SKM-1 treated with dmso at 0.1 percent for 144 hours (cell line): ENCODE measurements around the gene LCK.
"Not testable (repeated sequence)": the region's sequence is repeated elsewhere in the genome, so short reads cannot be mapped to it uniquely, and the experiment has no call there.

Experiments used
- DNase-seq: peaks from one replicate; lab custom pipeline; 2025; ENCODE audit not compliant: unreplicated experiment; lab: John Stamatoyannopoulos, UW

LCK gene

GRCh38 chr1:32273391-32274208, 22.5 kb downstream of the LCK start:
- DNase-seq, result no peak

GRCh38 chr1:32274646-32275340, 23.7 kb downstream of the LCK start:
- no peak for DNase-seq

- DNase-seq, result no peak
These were observed 24.4 kb downstream of the LCK start for GRCh38 chr1:32275424-32275823.

- no peak for DNase-seq
These were observed 25.1 kb downstream of the LCK start for GRCh38 chr1:32276032-32276782.

- not testable (repeated sequence) for DNase-seq
These were observed 33.7 kb downstream of the LCK start for GRCh38 chr1:32284777-32285176.

- no peak for DNase-seq
These were observed 34.6 kb downstream of the LCK start for GRCh38 chr1:32285658-32286057.

GRCh38 chr1:32286763-32287162, 35.7 kb downstream of the LCK start:
- DNase-seq, result no peak

GRCh38 chr1:32289256-32289655, 38.2 kb downstream of the LCK start:
- no peak for DNase-seq

GRCh38 chr1:32291145-32291707, 40.2 kb downstream of the LCK start:
- no peak for DNase-seq

- DNase-seq, result peak; percentile 95
These were observed 40.9 kb downstream of the LCK start, which contains the start of gene HDAC1 for GRCh38 chr1:32291708-32292538. HDAC1 (plus strand) TSS chr1:32292083; CDS start chr1:32292170, 87 bp downstream.

- not testable (repeated sequence) for DNase-seq
These were observed 47.1 kb downstream of the LCK start for GRCh38 chr1:32298211-32298610.

- no peak for DNase-seq
These were observed 48.3 kb downstream of the LCK start for GRCh38 chr1:32299327-32299726.

- no peak for DNase-seq
These were observed 52.3 kb downstream of the LCK start for GRCh38 chr1:32303358-32303757.

- no peak for DNase-seq
These were observed 53.0 kb downstream of the LCK start for GRCh38 chr1:32303997-32304622.

- no peak for DNase-seq
These were observed 54.2 kb downstream of the LCK start for GRCh38 chr1:32305310-32305709.

GRCh38 chr1:32307324-32307723, 56.3 kb downstream of the LCK start:
- DNase-seq, result no peak

GRCh38 chr1:32309960-32310359, 58.9 kb downstream of the LCK start:
- no peak for DNase-seq

GRCh38 chr1:32311709-32312393, 60.8 kb downstream of the LCK start:
- no peak for DNase-seq

- DNase-seq, result no peak
These were observed 65.8 kb downstream of the LCK start for GRCh38 chr1:32316903-32317277.
